ENCODE results near the gene JARID2.

Gene JARID2

GRCh38 chr6:15382712-15383111, 136.8 kb downstream of the JARID2 start:
- no peak for DNase-seq

- DNase-seq: no peak
These were observed 139.0 kb downstream of the JARID2 start for GRCh38 chr6:15384901-15385300.

- DNase-seq: no peak
These were observed 139.7 kb downstream of the JARID2 start for GRCh38 chr6:15385521-15385920.

GRCh38 chr6:15386110-15386755, 140.4 kb downstream of the JARID2 start:
- no peak for DNase-seq

GRCh38 chr6:15386756-15387112, 140.9 kb downstream of the JARID2 start:
- DNase-seq: no peak

GRCh38 chr6:15387118-15387517, 141.2 kb downstream of the JARID2 start:
- no peak for DNase-seq

GRCh38 chr6:15389084-15389764, 143.4 kb downstream of the JARID2 start:
- DNase-seq: no peak

- no peak for DNase-seq
These were observed 144.2 kb downstream of the JARID2 start for GRCh38 chr6:15389765-15390723.

- DNase-seq: no peak
These were observed 145.6 kb downstream of the JARID2 start for GRCh38 chr6:15391500-15391899.

GRCh38 chr6:15392182-15392581, 146.3 kb downstream of the JARID2 start:
- no peak for DNase-seq

- DNase-seq: no peak
These were observed 147.7 kb downstream of the JARID2 start for GRCh38 chr6:15393605-15394004.

GRCh38 chr6:15395087-15395486, 149.2 kb downstream of the JARID2 start:
- DNase-seq: no peak

- DNase-seq: no peak
These were observed 150.9 kb downstream of the JARID2 start for GRCh38 chr6:15396808-15397207.

GRCh38 chr6:15398633-15399275, 152.9 kb downstream of the JARID2 start:
- DNase-seq: no peak

GRCh38 chr6:15399641-15400470, 154.0 kb downstream of the JARID2 start:
- DNase-seq: peak; percentile 92

GRCh38 chr6:15400572-15401004, 154.7 kb downstream of the JARID2 start:
- peak; percentile 82 for DNase-seq

- no peak for DNase-seq
These were observed 155.3 kb downstream of the JARID2 start for GRCh38 chr6:15401120-15401519.

- DNase-seq: no peak
These were observed 155.9 kb downstream of the JARID2 start for GRCh38 chr6:15401769-15402250.

- no peak for DNase-seq
These were observed 156.7 kb downstream of the JARID2 start for GRCh38 chr6:15402406-15403045.

GRCh38 chr6:15403094-15403755, 157.4 kb downstream of the JARID2 start:
- DNase-seq: no peak

GRCh38 chr6:15404685-15404980, 158.8 kb downstream of the JARID2 start:
- DNase-seq: no peak

Measured in NCI-H748 treated with DMSO at 0.1 percent for 48 hours (cell line).